Measurements from ENCODE around the gene FBXO9.

The FBXO9 gene

GRCh38 chr6:53130569-53131290 lies 65.5 kb downstream of the FBXO9 start:
- no peak for DNase-seq (ENCODE audit: low read depth in 2 of 3, low spot score in 2 of 3)

GRCh38 chr6:53133961-53134360 lies 68.8 kb downstream of the FBXO9 start:
- DNase-seq (ENCODE audit: low read depth in 2 of 3, low spot score in 2 of 3): no peak

- DNase-seq (ENCODE audit: low read depth in 2 of 3, low spot score in 2 of 3): no peak
Measured at GRCh38 chr6:53134601-53135235, 69.5 kb downstream of the FBXO9 start.

GRCh38 chr6:53136000-53136609 lies 70.9 kb downstream of the FBXO9 start:
- DNase-seq (ENCODE audit: low read depth in 2 of 3, low spot score in 2 of 3): no peak

GRCh38 chr6:53139841-53140413 lies 74.7 kb downstream of the FBXO9 start:
- no peak for DNase-seq (ENCODE audit: low read depth in 2 of 3, low spot score in 2 of 3)

- DNase-seq (ENCODE audit: low read depth in 2 of 3, low spot score in 2 of 3): no peak
Measured at GRCh38 chr6:53142810-53143209, 77.6 kb downstream of the FBXO9 start.

GRCh38 chr6:53143710-53144109 lies 78.5 kb downstream of the FBXO9 start:
- DNase-seq (ENCODE audit: low read depth in 2 of 3, low spot score in 2 of 3): no peak

GRCh38 chr6:53144802-53145201 lies 79.6 kb downstream of the FBXO9 start:
- no peak for DNase-seq (ENCODE audit: low read depth in 2 of 3, low spot score in 2 of 3)

- no peak for DNase-seq (ENCODE audit: low read depth in 2 of 3, low spot score in 2 of 3)
Measured at GRCh38 chr6:53148684-53149083, 83.5 kb downstream of the FBXO9 start, which contains the start of gene GCM1. Gene GCM1 (minus strand): TSS chr6:53148841. CDS start chr6:53145632, 3,209 bp downstream.
